Keratinocyte (primary cell): ENCODE data around the gene TMEFF2. TPM values are rescaled to one million over a fixed set of nuclear protein-coding genes. Genes with fewer than 3 reads are reported as not detected.

ENCODE experiments used
- DNase-seq: peaks from one replicate; pipeline ENCODE4 v3.0.0-alpha.2; 2011; ENCODE audit warnings: low read depth, missing footprints, low spot score
- FAIRE-seq: peaks from 2 replicates; lab custom pipeline; 2011; peaks lifted over from hg19 to GRCh38; lab: Jason Lieb, UNC
- H2AFZ ChIP-seq: 2 replicates; pipeline ENCODE4 v1.6.0; 2012; ENCODE audit warnings: low read length, control low read depth, inconsistent platforms; ENCODE audit not compliant: control insufficient read depth
- H3K27ac ChIP-seq: 2 replicates; pipeline ENCODE4 v1.5.1; 2011; ENCODE audit warnings: low read length; ENCODE audit not compliant: control insufficient read depth, insufficient read depth
- H3K27me3 ChIP-seq: 3 replicates; pipeline ENCODE4 v1.6.0; 2011; ENCODE audit warnings: low read length; ENCODE audit not compliant: control insufficient read depth, insufficient read depth; ENCODE audit errors: extremely low read depth
- H3K36me3 ChIP-seq, 2 experiments: 2 replicates in 1 of 2; 3 replicates in 1 of 2; pipeline ENCODE4 v1.5.1; 2011; ENCODE audit warnings: low read length in 2 of 2, mild to moderate bottlenecking in 1 of 2; ENCODE audit not compliant: control insufficient read depth in 2 of 2, insufficient read depth in 2 of 2; ENCODE audit errors: extremely low read depth in 1 of 2
- H3K4me1 ChIP-seq: 3 replicates; pipeline ENCODE4 v1.5.1; 2011; ENCODE audit warnings: low read length; ENCODE audit not compliant: control insufficient read depth, insufficient read depth; ENCODE audit errors: extremely low read depth
- H3K4me2 ChIP-seq: 3 replicates; pipeline ENCODE4 v1.6.0; 2011; ENCODE audit warnings: low read depth, low read length; ENCODE audit not compliant: control insufficient read depth, insufficient read depth; ENCODE audit errors: extremely low read depth
- H3K4me3 ChIP-seq, 3 experiments: fragments of 200-600 bp in 1 of 3; sonication (generic) in 1 of 3; 2 replicates in 2 of 3; 3 replicates in 1 of 3; pipeline ENCODE4 v1.5.1; 2011 to 2016; ENCODE audit warnings: low read length in 3 of 3, mild to moderate bottlenecking in 3 of 3, control low read depth in 2 of 3, inconsistent platforms in 1 of 3, low read depth in 1 of 3, mixed read lengths in 1 of 3, mixed run types in 1 of 3, moderate library complexity in 1 of 3; ENCODE audit not compliant: control insufficient read depth in 2 of 3, insufficient read depth in 2 of 3; ENCODE audit errors: extremely low read depth in 1 of 3
- H3K79me2 ChIP-seq: 2 replicates; pipeline ENCODE4 v1.6.0; 2012; ENCODE audit warnings: low read length; ENCODE audit not compliant: control insufficient read depth, insufficient read depth
- H3K9ac ChIP-seq: 3 replicates; pipeline ENCODE4 v1.6.0; 2011; ENCODE audit warnings: low read length; ENCODE audit not compliant: control insufficient read depth, insufficient read depth; ENCODE audit errors: extremely low read depth
- H3K9me1 ChIP-seq: 3 replicates; pipeline ENCODE4 v1.6.0; 2011; ENCODE audit warnings: low read length; ENCODE audit not compliant: control insufficient read depth, insufficient read depth; ENCODE audit errors: extremely low read depth
- H3K9me3 ChIP-seq: 2 replicates; pipeline ENCODE4 v1.5.1; 2012; ENCODE audit warnings: low read depth, low read length; ENCODE audit not compliant: control insufficient read depth
- H4K20me1 ChIP-seq: 3 replicates; pipeline ENCODE4 v1.6.0; 2011; ENCODE audit warnings: low read length; ENCODE audit not compliant: control insufficient read depth, insufficient read depth; ENCODE audit errors: extremely low read depth
- CTCF ChIP-seq, 3 experiments: IDR thresholded peaks in 1 of 3; conservative IDR thresholded peaks in 1 of 3; optimal IDR thresholded peaks in 1 of 3; 2 replicates in 2 of 3; 3 replicates in 1 of 3; pipeline versions ENCODE3 to v1.5.1; 2011; ENCODE audit warnings: low read length in 3 of 3, mild to moderate bottlenecking in 3 of 3, moderate library complexity in 2 of 3, control low read depth in 1 of 3, inconsistent platforms in 1 of 3; ENCODE audit not compliant: insufficient read depth in 2 of 3; ENCODE audit errors: extremely low read depth in 1 of 3
- EZH2 ChIP-seq: IDR thresholded peaks from one replicate; pipeline ENCODE4 v1.6.1; 2012; ENCODE audit warnings: inconsistent platforms, mild to moderate bottlenecking, low read length, moderate library complexity
- dilution Hi-C: fragments of 300-500 bp; cut with MboI; formaldehyde crosslinking; loops from one replicate; pipeline ENCODE4 v1.7.0; 2020; ENCODE audit warnings: low sequenced_read_pairs; ENCODE audit not compliant: extremely low pct_ligation_motif_present
- polyA plus RNA-seq, 5 experiments: library from polyadenylated mRNA; depleted of rRNA in 3 of 5; stranded (reverse) in 3 of 5; stranded (forward) in 1 of 5; unstranded in 1 of 5; fragments of >200 nt; gene quantifications; 1 replicate in 1 of 5; 2 replicates in 3 of 5; 3 replicates in 1 of 5; pipeline versions ENCODE4 v1.2.1 to v1.2.3, GENCODE V29; 2011 to 2012; ENCODE audit warnings: missing spikeins in 2 of 5, low read depth in 1 of 5, low replicate concordance in 1 of 5

Gene TMEFF2
- polyA plus RNA-seq, 1 donor (not counting 4 experiments of a cell fraction or from before 2014, with no cell fraction given), result not detected

- DNase-seq, result no peak
- no peaks in the 10 kb centered on the region for H3K36me3 ChIP-seq
- H3K9ac ChIP-seq, result no peak overlapping the region
- no peaks in the 10 kb centered on the region for H3K9me1 ChIP-seq
- no peaks in the 10 kb centered on the region for H4K20me1 ChIP-seq
- no peak overlapping the region for H3K4me2 ChIP-seq
- H3K27ac ChIP-seq, result no peak overlapping the region
- H3K27me3 ChIP-seq, result peaks cover 41% of the 10 kb centered on the region
- TF ChIP-seq EZH2 (no peak), CTCF (optimal IDR thresholded peaks at IDR 0.05 in 1 of 3, IDR thresholded peaks at IDR 0.05 in 1 of 3, conservative IDR thresholded peaks at IDR 0.05 in 1 of 3; ENCODE audit: extremely low read depth in 1 of 3, insufficient read depth in 2 of 3, low read length in 3 of 3) (peak in 2 of 3 experiments; percentile 39 to 46)
- no peaks in the 10 kb centered on the region for H3K9me3 ChIP-seq
- peaks cover 6% of the 10 kb centered on the region for H3K4me1 ChIP-seq
- dilution Hi-C loops, result no loop called here
- H3K79me2 ChIP-seq, result no peaks in the 10 kb centered on the region
- no peak overlapping the region for H3K4me3 ChIP-seq
- FAIRE-seq, result no peak
- H2AFZ ChIP-seq, result no peak overlapping the region
Observed at GRCh38 chr2:192190474-192190873, 4.3 kb downstream of the TMEFF2 start.

DNA sequence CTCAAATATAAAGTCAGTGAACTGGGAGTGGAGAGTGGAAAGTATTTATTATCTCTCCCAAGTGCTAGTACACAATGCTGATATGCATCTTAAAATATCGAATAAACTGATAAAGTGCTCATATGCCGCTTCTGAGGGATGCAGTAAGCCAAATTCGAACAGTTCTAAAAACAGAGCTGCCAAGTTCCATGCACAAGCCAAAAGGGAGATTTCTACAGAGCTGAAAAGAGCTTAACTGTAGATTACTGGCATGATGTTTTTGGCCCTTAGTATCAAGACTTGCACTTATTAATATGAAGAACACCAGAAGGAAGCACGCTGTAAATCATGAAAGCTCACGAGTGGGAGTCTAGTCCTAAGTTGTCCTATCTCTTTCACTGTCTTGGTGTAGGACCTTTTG, 7.9 kb downstream of the TMEFF2 start:
- no peak overlapping the region for H3K4me2 ChIP-seq
- H3K9ac ChIP-seq, result no peak overlapping the region
- H3K9me1 ChIP-seq, result no peaks in the 10 kb centered on the region
- dilution Hi-C loops, result no loop called here
- peaks cover 5% of the 10 kb centered on the region for H3K27me3 ChIP-seq
- H3K4me3 ChIP-seq, result no peak overlapping the region
- H3K9me3 ChIP-seq, result no peaks in the 10 kb centered on the region
- H2AFZ ChIP-seq, result no peak overlapping the region
- H3K4me1 ChIP-seq, result no peaks in the 10 kb centered on the region
- no peaks in the 10 kb centered on the region for H4K20me1 ChIP-seq
- no peak for FAIRE-seq
- no peaks in the 10 kb centered on the region for H3K79me2 ChIP-seq
- no peak for DNase-seq
- no peaks in the 10 kb centered on the region for H3K36me3 ChIP-seq
- no peak overlapping the region for H3K27ac ChIP-seq
- TF ChIP-seq CTCF (optimal IDR thresholded peaks at IDR 0.05 in 1 of 3, IDR thresholded peaks at IDR 0.05 in 1 of 3, conservative IDR thresholded peaks at IDR 0.05 in 1 of 3; ENCODE audit: extremely low read depth in 1 of 3, insufficient read depth in 2 of 3, low read length in 3 of 3), result no peak
